Adrenal gland (tissue), 12 donors: ENCODE measurements around the gene ZNF609. TPM values are rescaled to one million over a fixed set of nuclear protein-coding genes. Genes with fewer than 3 reads are reported as not detected.

ENCODE experiments used
- DNase-seq, 7 donors: peaks; one replicate each; pipeline ENCODE4 v3.0.0-alpha.2; 2019 to 2020
- H3K27ac ChIP-seq, 5 donors: fragments of 200-600 bp; sonication (generic) in 4 of 5; 1 replicate in 3 of 5; 2 replicates in 2 of 5; pipeline versions ENCODE4 v1.5.1 to v1.8.0; 2016 to 2020; ENCODE audit warnings: mild to moderate bottlenecking in 1 of 5
- H3K27me3 ChIP-seq: fragments of 200-600 bp; 2 replicates; pipeline ENCODE4 v1.8.0; 2021
- H3K36me3 ChIP-seq, 2 donors: fragments of 200-600 bp; replicated peaks in 1 of 2; 1 replicate in 1 of 2; 2 replicates in 1 of 2; pipeline versions ENCODE4 v1.5.1 to v1.8.0; 2018 to 2022
- H3K4me1 ChIP-seq, 2 donors: fragments of 200-600 bp; replicated peaks in 1 of 2; 1 replicate in 1 of 2; 2 replicates in 1 of 2; pipeline versions ENCODE4 v1.5.1 to v1.8.0; 2018 to 2021
- H3K4me3 ChIP-seq, 4 donors: fragments of 200-600 bp; sonication (generic) in 3 of 4; one replicate each; pipeline ENCODE4 v1.5.1; 2016 to 2018
- H3K9me3 ChIP-seq, 3 donors: fragments of 200-600 bp; sonication (generic) in 1 of 3; replicated peaks in 1 of 3; 1 replicate in 2 of 3; 2 replicates in 1 of 3; pipeline versions ENCODE4 v1.5.1 to v1.8.0; 2016 to 2021
- CTCF ChIP-seq, 6 experiments: fragments of 450-650 bp in 4 of 6; fragments of 200-600 bp in 2 of 6; sonication (generic) in 1 of 6; IDR thresholded peaks; 1 replicate in 5 of 6; 2 replicates in 1 of 6; pipeline versions ENCODE4 v1.5.1 to v1.8.0; 2016 to 2021; ENCODE audit warnings: antibody characterized with exemption in 6 of 6, mild to moderate bottlenecking in 2 of 6, moderate library complexity in 1 of 6
- POLR2A ChIP-seq, 2 donors: fragments of 450-650 bp; IDR thresholded peaks; one replicate each; pipeline ENCODE4 v1.6.1; 2017; ENCODE audit warnings: antibody characterized with exemption in 2 of 2, mild to moderate bottlenecking in 2 of 2, moderate library complexity in 1 of 2
- WGBS, 4 donors: extraction: QIAGEN DNeasy Blood & Tissue Kit in 2 of 4; methylation state at CpG; one replicate each; pipeline versions ENCODE4 v1.1.5 to v1.1.7; 2013 to 2017; 5-methylcytosine and 5-hydroxymethylcytosine counted together
- intact Hi-C, 2 donors: fragments of 100-400 bp; cut with DNase I; formaldehyde crosslinking; loops; one replicate each; pipeline versions ENCODE4 v1.14.1 to v1.15.0; 2022 to 2023
- polyA plus RNA-seq, 3 donors: library from polyadenylated mRNA; stranded (reverse); fragments of 200-250 nt in 2 of 3; fragments of 350-450 nt in 1 of 3; fragmentation: Illumina TruSeq in 1 of 3; extraction: RNeasy Lipid Tissue Mini Kit (QIAGEN cat#74804) in 1 of 3; gene quantifications; one replicate each; pipeline ENCODE4 v1.2.3, GENCODE V29; 2013 to 2014
- total RNA-seq, 9 donors: library from RNA; depleted of rRNA in 4 of 9; stranded (reverse); fragments of >200 nt in 4 of 9; fragments of 120-200 nt in 1 of 9; fragmentation: NEBNext Ultra II Directional in 1 of 9; extraction: Animal tissue kit (Norgen Biotek cat#: 25700) in 1 of 9; gene quantifications; one replicate each; pipeline versions ENCODE4 v1.1.0 to v1.2.4, GENCODE V29; 2013 to 2023
- donor health status: healthy with polysubstance abuse.
- donor health status: Bipolar disorder and iron deficiency.
- donor health status: DM: yes; HTN: yes; CAD: no.
- donor health status: DM: no; HTN: no; CAD: no.
- donor health status: DM: no; HTN: no; CAD: no.
- donor health status: DM: yes; HTN: yes; CAD: no.

The ZNF609 gene
- total and polyA plus RNA-seq, 12 donors: 4.4 to 35.5 (median 25.4) TPM

GRCh38 chr15:64614519-64614918 is 154.1 kb downstream of the ZNF609 start:
- no peak for TF ChIP-seq CTCF (IDR thresholded peaks at IDR 0.05)
- no peak for TF ChIP-seq POLR2A (IDR thresholded peaks at IDR 0.05)
- Histone ChIP-seq H3K4me3 (no peak overlapping the region), H3K9me3 (no peaks in the 10 kb centered on the region), H3K4me1 (peaks cover 10 to 25% of the 10 kb centered on the region in 2 donors), H3K36me3 (no peaks in the 10 kb centered on the region), H3K27ac (no peak overlapping the region), H3K27me3 (no peaks in the 10 kb centered on the region)
- 92 to 100% (median 93%) methylated on average over 5 of the region's 5 CpGs for WGBS, 4 donors
- intact Hi-C loops: no loop called here
- DNase-seq: no peak

- TF ChIP-seq POLR2A (IDR thresholded peaks at IDR 0.05) (no peak), CTCF (IDR thresholded peaks at IDR 0.05) (no peak)
- no peaks in the 10 kb centered on the region for H3K36me3 ChIP-seq
- H3K9me3 ChIP-seq: no peaks in the 10 kb centered on the region
- intact Hi-C loops: no loop called here
- WGBS, 4 donors: 93 to 100% (median 98%) methylated on average over 1 of the region's 1 CpG
- H3K4me3 ChIP-seq: no peak overlapping the region
- no peak overlapping the region for H3K27ac ChIP-seq
- peaks cover 10 to 28% of the 10 kb centered on the region in 2 donors for H3K4me1 ChIP-seq
- H3K27me3 ChIP-seq: no peaks in the 10 kb centered on the region
- DNase-seq: no peak
Measured at GRCh38 chr15:64617727-64618126, 157.3 kb downstream of the ZNF609 start.

GRCh38 chr15:64618138-64618537 is 157.8 kb downstream of the ZNF609 start:
- 91 to 96% (median 94%) methylated on average over 4 to 5 of the region's 5 CpGs for WGBS, 4 donors

GRCh38 chr15:64618540-64618939 is 158.2 kb downstream of the ZNF609 start:
- intact Hi-C loops: no loop called here
- no peaks in the 10 kb centered on the region for H3K9me3 ChIP-seq
- H3K36me3 ChIP-seq: peaks cover 0 to 2% of the 10 kb centered on the region in 2 donors
- peak in 2 of 7 donors; percentile 19 to 49 for DNase-seq
- H3K4me3 ChIP-seq: no peak overlapping the region
- whole genome bisulfite sequencing, 4 donors: 90 to 94% (median 93%) methylated on average over 9 to 11 of the region's 11 CpGs
- peaks cover 10 to 35% of the 10 kb centered on the region in 2 donors for H3K4me1 ChIP-seq
- H3K27me3 ChIP-seq: no peaks in the 10 kb centered on the region
- TF ChIP-seq POLR2A (IDR thresholded peaks at IDR 0.05): no peak
- no peak overlapping the region for H3K27ac ChIP-seq

More at GRCh38 chr15:64618138-64618537, 157.8 kb downstream of the ZNF609 start:
- Histone ChIP-seq H3K4me1 (peaks cover 10 to 32% of the 10 kb centered on the region in 2 donors), H3K27ac (no peak overlapping the region), H3K4me3 (no peak overlapping the region), H3K27me3 (no peaks in the 10 kb centered on the region), H3K36me3 (no peaks in the 10 kb centered on the region), H3K9me3 (no peaks in the 10 kb centered on the region)
- intact Hi-C loops: no loop called here
- TF ChIP-seq CTCF (IDR thresholded peaks at IDR 0.05) (no peak), POLR2A (IDR thresholded peaks at IDR 0.05) (no peak)
- DNase-seq: peak in 2 of 7 donors; percentile 16 to 41
